HTERT RPE-1 (cell line): ENCODE measurements around the gene MBD5.

Experiments
- in situ Hi-C: fragments of 300-500 bp; cut with MboI; formaldehyde crosslinking; loops from 4 replicates; pipeline ENCODE4 v1.14.3; 2020; ENCODE audit warnings: low sequenced_read_pairs

Gene MBD5

GRCh38 chr2:148209603-148210002 is 188.7 kb downstream of the MBD5 start:
- in situ Hi-C loops, result no loop called here

- in situ Hi-C loops, result no loop called here
Observed at GRCh38 chr2:148218326-148219075, 197.6 kb downstream of the MBD5 start.

- in situ Hi-C loops, result no loop called here
Observed at GRCh38 chr2:148221166-148221565, 200.3 kb downstream of the MBD5 start.

GRCh38 chr2:148221926-148222325 is 201.0 kb downstream of the MBD5 start:
- in situ Hi-C loops, result no loop called here

GRCh38 chr2:148231858-148232257 is 211.0 kb downstream of the MBD5 start:
- in situ Hi-C loops, result no loop called here

- in situ Hi-C loops, result no loop called here
Observed at GRCh38 chr2:148234143-148234542, 213.3 kb downstream of the MBD5 start.

GRCh38 chr2:148237911-148238310 is 217.0 kb downstream of the MBD5 start:
- in situ Hi-C loops, result no loop called here

GRCh38 chr2:148238561-148238960 is 217.7 kb downstream of the MBD5 start:
- in situ Hi-C loops, result no loop called here

GRCh38 chr2:148240838-148241237 is 219.9 kb downstream of the MBD5 start:
- in situ Hi-C loops, result no loop called here

- in situ Hi-C loops, result no loop called here
Observed at GRCh38 chr2:148244593-148245292, 223.9 kb downstream of the MBD5 start.

- in situ Hi-C loops, result no loop called here
Observed at GRCh38 chr2:148251993-148252392, 231.1 kb downstream of the MBD5 start.

GRCh38 chr2:148252646-148253045 is 231.8 kb downstream of the MBD5 start:
- in situ Hi-C loops, result no loop called here

GRCh38 chr2:148253685-148254084 is 232.8 kb downstream of the MBD5 start:
- in situ Hi-C loops, result no loop called here

GRCh38 chr2:148255929-148256328 is 235.0 kb downstream of the MBD5 start:
- in situ Hi-C loops, result no loop called here

- in situ Hi-C loops, result no loop called here
Observed at GRCh38 chr2:148257276-148257675, 236.4 kb downstream of the MBD5 start.

GRCh38 chr2:148258124-148258523 is 237.2 kb downstream of the MBD5 start:
- in situ Hi-C loops, result no loop called here

GRCh38 chr2:148259674-148260073 is 238.8 kb downstream of the MBD5 start:
- in situ Hi-C loops, result no loop called here

GRCh38 chr2:148263890-148264289 is 243.0 kb downstream of the MBD5 start:
- in situ Hi-C loops, result no loop called here

- in situ Hi-C loops, result no loop called here
Observed at GRCh38 chr2:148273158-148273691, 252.3 kb downstream of the MBD5 start.

- in situ Hi-C loops, result no loop called here
Observed at GRCh38 chr2:148279216-148279615, 258.3 kb downstream of the MBD5 start.

- in situ Hi-C loops, result no loop called here
Observed at GRCh38 chr2:148282201-148282600, 261.3 kb downstream of the MBD5 start.

GRCh38 chr2:148292431-148292830 is 271.5 kb downstream of the MBD5 start:
- in situ Hi-C loops, result no loop called here
